SK-N-SH (cell line): ENCODE data around the gene ADCY6. TPM values are rescaled to one million over a fixed set of nuclear protein-coding genes. Genes with fewer than 3 reads are reported as not detected.

Experiments used
- CTCF ChIA-PET: fragments of 300-600, 350-600 bp; formaldehyde crosslinking; extraction: SDS; loops from one replicate; lab custom pipeline; 2021; lab: Yijun Ruan, JAX
- POLR2A ChIA-PET: fragments of 350-600 bp; sonication (Branson Sonifier 250); formaldehyde crosslinking; extraction: SDS; loops from one replicate; lab custom pipeline; 2020; ENCODE audit warnings: antibody characterized with exemption, inconsistent platforms; lab: Yijun Ruan, JAX
- DNase-seq: peaks from one replicate; pipeline ENCODE4 v3.0.0; 2012
- H2AFZ ChIP-seq: fragments of 200-600 bp; sonication (generic); 2 replicates; pipeline ENCODE4 v1.8.1; 2016; ENCODE audit warnings: antibody characterized with exemption, mild to moderate bottlenecking, low read depth
- H3F3A ChIP-seq: fragments of 200-600 bp; sonication (generic); replicated peaks from 2 replicates; pipeline ENCODE3; 2016; ENCODE audit warnings: antibody characterized with exemption, mild to moderate bottlenecking; ENCODE audit not compliant: insufficient read depth
- H3K27ac ChIP-seq, 2 experiments: fragments of 200-500 bp in 1 of 2; fragments of 200-600 bp in 1 of 2; sonication (Bioruptor generic) in 1 of 2; sonication (generic), shearing (Covaris generic) in 1 of 2; 2 replicates each; pipeline versions ENCODE4 v1.5.1 to v1.6.1; 2014 to 2016; ENCODE audit warnings: low read depth in 2 of 2, inconsistent platforms in 1 of 2, low read length in 1 of 2, mild to moderate bottlenecking in 1 of 2, mixed read lengths in 1 of 2
- H3K27me3 ChIP-seq: fragments of 200-600 bp; sonication (generic), shearing (Covaris generic); 2 replicates; pipeline ENCODE4 v1.6.1; 2016; ENCODE audit warnings: mixed run types; ENCODE audit not compliant: insufficient read depth
- H3K36me3 ChIP-seq, 2 experiments: fragments of 200-500 bp in 1 of 2; fragments of 200-600 bp in 1 of 2; sonication (Bioruptor generic) in 1 of 2; sonication (generic) in 1 of 2; replicated peaks in 1 of 2; 2 replicates each; pipeline versions ENCODE3 to v1.5.1; 2014 to 2016; ENCODE audit warnings: low read length in 1 of 2, mild to moderate bottlenecking in 1 of 2; ENCODE audit not compliant: insufficient read depth in 2 of 2, control insufficient read depth in 1 of 2
- H3K4me1 ChIP-seq, 2 experiments: fragments of 200-500 bp in 1 of 2; fragments of 200-600 bp in 1 of 2; sonication (Bioruptor generic) in 1 of 2; sonication (generic), shearing (Covaris generic) in 1 of 2; 2 replicates each; pipeline versions ENCODE4 v1.5.1 to v1.6.1; 2014 to 2016; ENCODE audit warnings: low read depth in 1 of 2, low read length in 1 of 2, mixed run types in 1 of 2; ENCODE audit not compliant: insufficient read depth in 2 of 2, control insufficient read depth in 1 of 2
- H3K4me2 ChIP-seq: fragments of 200-600 bp; sonication (generic), shearing (Covaris generic); 2 replicates; pipeline ENCODE4 v1.6.1; 2017; ENCODE audit warnings: mixed run types
- H3K4me3 ChIP-seq, 2 experiments: fragments of 200-500 bp in 1 of 2; fragments of 200-600 bp in 1 of 2; sonication (Bioruptor generic) in 1 of 2; sonication (generic), shearing (Covaris generic) in 1 of 2; 2 replicates each; pipeline versions ENCODE4 v1.5.1 to v1.8.1; 2014 to 2016; ENCODE audit warnings: low read depth in 2 of 2, inconsistent platforms in 1 of 2, low read length in 1 of 2, mild to moderate bottlenecking in 1 of 2, mixed read lengths in 1 of 2, moderate library complexity in 1 of 2
- H3K79me2 ChIP-seq: fragments of 200-600 bp; sonication (generic); 2 replicates; pipeline ENCODE4 v1.8.1; 2017; ENCODE audit warnings: mild to moderate bottlenecking; ENCODE audit not compliant: insufficient read depth
- H3K9ac ChIP-seq: fragments of 200-600 bp; sonication (generic); 2 replicates; pipeline ENCODE4 v1.6.1; 2017; ENCODE audit warnings: mixed run types
- H3K9me2 ChIP-seq: fragments of 200-600 bp; sonication (generic); 2 replicates; pipeline ENCODE4 v1.6.1; 2017; ENCODE audit warnings: mixed run types
- H3K9me3 ChIP-seq: fragments of 200-600 bp; sonication (generic); 2 replicates; pipeline ENCODE4 v1.6.1; 2017; ENCODE audit warnings: mixed run types, mild to moderate bottlenecking, moderate library complexity
- H4K20me1 ChIP-seq: fragments of 200-600 bp; sonication (generic); 2 replicates; pipeline ENCODE4 v1.6.1; 2017; ENCODE audit warnings: mild to moderate bottlenecking, mixed run types; ENCODE audit not compliant: insufficient read depth
- EP300 ChIP-seq, 2 experiments: IDR thresholded peaks; 2 replicates each; pipeline versions ENCODE4 v1.4.0 to v1.6.1; 2012; ENCODE audit warnings: borderline replicate concordance in 1 of 2, low read depth in 1 of 2, low read length in 1 of 2
- FOSL2 ChIP-seq: IDR thresholded peaks from 2 replicates; pipeline ENCODE4 v1.4.0; 2012; ENCODE audit warnings: low read depth, mild to moderate bottlenecking, moderate library complexity, borderline replicate concordance
- FOXM1 ChIP-seq: IDR thresholded peaks from 2 replicates; pipeline ENCODE4 v1.4.0; 2012; ENCODE audit warnings: low read depth, mild to moderate bottlenecking
- GATA2 ChIP-seq: sonication (generic); formaldehyde crosslinking; IDR thresholded peaks from 2 replicates; pipeline ENCODE4 v1.5.0; 2020; ENCODE audit warnings: mild to moderate bottlenecking, missing genetic modification reagents
- NFIC ChIP-seq: IDR thresholded peaks from 2 replicates; pipeline ENCODE4 v1.4.0; 2012; ENCODE audit warnings: borderline replicate concordance
- POLR2AphosphoS5 ChIP-seq: IDR thresholded peaks from 2 replicates; pipeline ENCODE4 v1.6.1; 2012; ENCODE audit warnings: low read depth, low read length
- RAD21 ChIP-seq: IDR thresholded peaks from 2 replicates; pipeline ENCODE4 v1.6.1; 2012; ENCODE audit warnings: mild to moderate bottlenecking, low read length
- RXRA ChIP-seq: IDR thresholded peaks from 2 replicates; pipeline ENCODE4 v1.4.0; 2012; ENCODE audit warnings: low read depth, mild to moderate bottlenecking, borderline replicate concordance
- SIN3A ChIP-seq: IDR thresholded peaks from 2 replicates; pipeline ENCODE4 v1.6.1; 2012; ENCODE audit warnings: low read depth, mild to moderate bottlenecking, low read length, moderate library complexity, borderline replicate concordance
- TCF12 ChIP-seq: IDR thresholded peaks from 2 replicates; pipeline ENCODE4 v1.4.0; 2012
- TEAD4 ChIP-seq: IDR thresholded peaks from 2 replicates; pipeline ENCODE4 v1.4.0; 2012; ENCODE audit warnings: mild to moderate bottlenecking, borderline replicate concordance; ENCODE audit not compliant: insufficient read depth
- WGBS: methylation state at CpG from one replicate; pipeline ENCODE4 v1.1.6; 2017; ENCODE audit warnings: low lambda C conversion rate; 5-methylcytosine and 5-hydroxymethylcytosine counted together
- polyA plus RNA-seq, 3 experiments: library from polyadenylated mRNA; depleted of rRNA; stranded (reverse); fragments of >200 nt; gene quantifications; 2 replicates each; pipeline ENCODE4 v1.2.3, GENCODE V29; 2012
- TF ChIP-seq, protein P1 (sequence below): IDR thresholded peaks from 2 replicates; pipeline ENCODE4 v1.4.0; 2012; ENCODE audit warnings: low read depth, borderline replicate concordance
- TF ChIP-seq, protein P2 (sequence below): IDR thresholded peaks from 2 replicates; pipeline ENCODE4 v1.4.0; 2012; ENCODE audit warnings: low read depth
- TF ChIP-seq, protein P3 (sequence below): IDR thresholded peaks from 2 replicates; pipeline ENCODE4 v1.6.1; 2012; ENCODE audit warnings: mild to moderate bottlenecking, low read depth, low read length, moderate library complexity
- TF ChIP-seq, protein P4 (sequence below): IDR thresholded peaks from 2 replicates; pipeline ENCODE4; 2012
- TF ChIP-seq, protein P5 (sequence below): fragments of 150-350 bp; IDR thresholded peaks from 2 replicates; pipeline ENCODE4 v1.6.1; 2017; ENCODE audit warnings: antibody characterized with exemption, low read length, low read depth, borderline replicate concordance

Gene ADCY6
- polyA plus RNA-seq, 1 of the 3 experiments (the other 2 are of a cell fraction): 36.0 TPM

DNA sequence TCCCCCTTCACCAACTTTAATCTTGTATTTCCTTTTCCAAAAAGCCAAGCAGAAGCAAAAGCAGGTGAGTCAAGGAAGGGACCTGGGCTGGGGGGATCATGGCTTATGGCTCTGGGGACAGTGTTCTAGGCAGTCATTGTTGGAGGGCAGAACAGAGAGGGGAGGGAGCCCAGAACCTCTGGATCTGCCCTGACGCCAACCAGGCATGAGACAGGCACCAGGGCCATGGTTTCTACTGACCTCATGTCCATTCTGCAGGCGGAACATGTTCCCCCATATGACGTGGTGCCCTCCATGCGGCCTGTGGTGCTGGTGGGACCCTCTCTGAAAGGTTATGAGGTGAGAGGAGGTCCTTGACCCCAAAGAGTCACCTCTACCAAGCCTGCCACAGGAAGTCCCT lies 36.0 kb upstream of the ADCY6 start:
- Histone ChIP-seq H3K9me3 (no peaks in the 10 kb centered on the region), H3K9me2 (no peaks in the 10 kb centered on the region), H3K4me1 (peaks cover 0 to 6% of the 10 kb centered on the region in 2 experiments; a peak in 1 of 4 replicates), H3K4me2 (no peak overlapping the region), H3F3A (no peaks in the 10 kb centered on the region), H3K9ac (no peak overlapping the region), H3K36me3 (peaks cover 3 to 70% of the 10 kb centered on the region in 2 experiments), H2AFZ (no peak overlapping the region), H3K27me3 (no peaks in the 10 kb centered on the region), H4K20me1 (peaks cover 11% of the 10 kb centered on the region; the same call in 1 of the 2 replicates), H3K79me2 (peaks cover 2% of the 10 kb centered on the region; the same call in 1 of the 2 replicates), H3K27ac (no peak overlapping the region), H3K4me3 (no peak overlapping the region)
- WGBS: 80% methylated on average over 1 of the region's 4 CpGs
- CTCF ChIA-PET: no interaction called here
- no peak for DNase-seq
- TF ChIP-seq, protein P1, sequence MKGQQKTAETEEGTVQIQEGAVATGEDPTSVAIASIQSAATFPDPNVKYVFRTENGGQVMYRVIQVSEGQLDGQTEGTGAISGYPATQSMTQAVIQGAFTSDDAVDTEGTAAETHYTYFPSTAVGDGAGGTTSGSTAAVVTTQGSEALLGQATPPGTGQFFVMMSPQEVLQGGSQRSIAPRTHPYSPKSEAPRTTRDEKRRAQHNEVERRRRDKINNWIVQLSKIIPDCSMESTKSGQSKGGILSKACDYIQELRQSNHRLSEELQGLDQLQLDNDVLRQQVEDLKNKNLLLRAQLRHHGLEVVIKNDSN: no peak
- no peak for TF ChIP-seq NFIC
- TF ChIP-seq, protein P2, sequence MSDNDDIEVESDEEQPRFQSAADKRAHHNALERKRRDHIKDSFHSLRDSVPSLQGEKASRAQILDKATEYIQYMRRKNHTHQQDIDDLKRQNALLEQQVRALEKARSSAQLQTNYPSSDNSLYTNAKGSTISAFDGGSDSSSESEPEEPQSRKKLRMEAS: no peak
- no peak for TF ChIP-seq RXRA
- TF ChIP-seq EP300 (IDR thresholded peaks at IDR 0.05; ENCODE audit: borderline replicate concordance in 1 of 2, low read depth in 1 of 2, low read length in 1 of 2): no peak
- TF ChIP-seq POLR2AphosphoS5: no peak
- no peak for TF ChIP-seq RAD21
- no peak for TF ChIP-seq FOSL2
- no peak for TF ChIP-seq FOXM1
- TF ChIP-seq, protein P3, sequence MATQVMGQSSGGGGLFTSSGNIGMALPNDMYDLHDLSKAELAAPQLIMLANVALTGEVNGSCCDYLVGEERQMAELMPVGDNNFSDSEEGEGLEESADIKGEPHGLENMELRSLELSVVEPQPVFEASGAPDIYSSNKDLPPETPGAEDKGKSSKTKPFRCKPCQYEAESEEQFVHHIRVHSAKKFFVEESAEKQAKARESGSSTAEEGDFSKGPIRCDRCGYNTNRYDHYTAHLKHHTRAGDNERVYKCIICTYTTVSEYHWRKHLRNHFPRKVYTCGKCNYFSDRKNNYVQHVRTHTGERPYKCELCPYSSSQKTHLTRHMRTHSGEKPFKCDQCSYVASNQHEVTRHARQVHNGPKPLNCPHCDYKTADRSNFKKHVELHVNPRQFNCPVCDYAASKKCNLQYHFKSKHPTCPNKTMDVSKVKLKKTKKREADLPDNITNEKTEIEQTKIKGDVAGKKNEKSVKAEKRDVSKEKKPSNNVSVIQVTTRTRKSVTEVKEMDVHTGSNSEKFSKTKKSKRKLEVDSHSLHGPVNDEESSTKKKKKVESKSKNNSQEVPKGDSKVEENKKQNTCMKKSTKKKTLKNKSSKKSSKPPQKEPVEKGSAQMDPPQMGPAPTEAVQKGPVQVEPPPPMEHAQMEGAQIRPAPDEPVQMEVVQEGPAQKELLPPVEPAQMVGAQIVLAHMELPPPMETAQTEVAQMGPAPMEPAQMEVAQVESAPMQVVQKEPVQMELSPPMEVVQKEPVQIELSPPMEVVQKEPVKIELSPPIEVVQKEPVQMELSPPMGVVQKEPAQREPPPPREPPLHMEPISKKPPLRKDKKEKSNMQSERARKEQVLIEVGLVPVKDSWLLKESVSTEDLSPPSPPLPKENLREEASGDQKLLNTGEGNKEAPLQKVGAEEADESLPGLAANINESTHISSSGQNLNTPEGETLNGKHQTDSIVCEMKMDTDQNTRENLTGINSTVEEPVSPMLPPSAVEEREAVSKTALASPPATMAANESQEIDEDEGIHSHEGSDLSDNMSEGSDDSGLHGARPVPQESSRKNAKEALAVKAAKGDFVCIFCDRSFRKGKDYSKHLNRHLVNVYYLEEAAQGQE: no peak
- TF ChIP-seq, protein P4, sequence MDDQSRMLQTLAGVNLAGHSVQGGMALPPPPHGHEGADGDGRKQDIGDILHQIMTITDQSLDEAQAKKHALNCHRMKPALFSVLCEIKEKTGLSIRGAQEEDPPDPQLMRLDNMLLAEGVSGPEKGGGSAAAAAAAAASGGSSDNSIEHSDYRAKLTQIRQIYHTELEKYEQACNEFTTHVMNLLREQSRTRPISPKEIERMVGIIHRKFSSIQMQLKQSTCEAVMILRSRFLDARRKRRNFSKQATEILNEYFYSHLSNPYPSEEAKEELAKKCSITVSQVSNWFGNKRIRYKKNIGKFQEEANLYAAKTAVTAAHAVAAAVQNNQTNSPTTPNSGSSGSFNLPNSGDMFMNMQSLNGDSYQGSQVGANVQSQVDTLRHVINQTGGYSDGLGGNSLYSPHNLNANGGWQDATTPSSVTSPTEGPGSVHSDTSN: no peak
- no peak for TF ChIP-seq TEAD4
- no peak for TF ChIP-seq TCF12
- TF ChIP-seq SIN3A: no peak
- no peak for TF ChIP-seq GATA2 (CRISPR knock-in tag)
- TF ChIP-seq, protein P5, sequence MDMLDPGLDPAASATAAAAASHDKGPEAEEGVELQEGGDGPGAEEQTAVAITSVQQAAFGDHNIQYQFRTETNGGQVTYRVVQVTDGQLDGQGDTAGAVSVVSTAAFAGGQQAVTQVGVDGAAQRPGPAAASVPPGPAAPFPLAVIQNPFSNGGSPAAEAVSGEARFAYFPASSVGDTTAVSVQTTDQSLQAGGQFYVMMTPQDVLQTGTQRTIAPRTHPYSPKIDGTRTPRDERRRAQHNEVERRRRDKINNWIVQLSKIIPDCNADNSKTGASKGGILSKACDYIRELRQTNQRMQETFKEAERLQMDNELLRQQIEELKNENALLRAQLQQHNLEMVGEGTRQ: no peak
- POLR2A ChIA-PET: no interaction called here
